GM10266 (cell line): ENCODE results near the gene AMMECR1.

ENCODE experiments used
- DNase-seq: peaks from one replicate; pipeline ENCODE4 v3.0.0; 2012; ENCODE audit errors: extremely low spot score
- CTCF ChIP-seq: IDR thresholded peaks from 2 replicates; pipeline ENCODE4 v1.5.1; 2012; ENCODE audit warnings: mild to moderate bottlenecking, low read depth; ENCODE audit not compliant: control insufficient read depth, insufficient read depth; ENCODE audit errors: missing control alignments

AMMECR1 gene

GRCh38 chrX:110211340-110211739, 106.5 kb downstream of the AMMECR1 start:
- no peak for TF ChIP-seq CTCF
- DNase-seq, result no peak

- no peak for DNase-seq
Measured at GRCh38 chrX:110210417-110211139, 107.3 kb downstream of the AMMECR1 start.

GRCh38 chrX:110208092-110208491, 109.8 kb downstream of the AMMECR1 start:
- TF ChIP-seq CTCF, result no peak

More at GRCh38 chrX:110210417-110211139, 107.3 kb downstream of the AMMECR1 start:
- no peak for TF ChIP-seq CTCF

GRCh38 chrX:110204986-110205385, 112.9 kb downstream of the AMMECR1 start:
- no peak for TF ChIP-seq CTCF
- DNase-seq, result no peak

More at GRCh38 chrX:110208092-110208491, 109.8 kb downstream of the AMMECR1 start:
- no peak for DNase-seq

- no peak for TF ChIP-seq CTCF
- DNase-seq, result no peak
Measured at GRCh38 chrX:110201799-110202198, 116.1 kb downstream of the AMMECR1 start.

GRCh38 chrX:110194977-110195376, 122.9 kb downstream of the AMMECR1 start:
- TF ChIP-seq CTCF, result no peak
- DNase-seq, result no peak

GRCh38 chrX:110192516-110192915, 125.4 kb downstream of the AMMECR1 start:
- no peak for TF ChIP-seq CTCF
- DNase-seq, result no peak
